HEK293 (cell line): Measurements from ENCODE around the gene HDAC7.

Source experiments
- GLI2 ChIP-seq: fragments of 450-650 bp; formaldehyde crosslinking; IDR thresholded peaks from 2 replicates; pipeline ENCODE4; 2017; ENCODE audit warnings: missing biosample characterization, missing genetic modification characterization, low read depth, borderline replicate concordance
- KLF10 ChIP-seq: fragments of 450-650 bp; IDR thresholded peaks from 2 replicates; pipeline ENCODE4 v1.5.1; 2018; ENCODE audit warnings: missing biosample characterization, mild to moderate bottlenecking, missing genetic modification characterization
- SETDB1 ChIP-seq: IDR thresholded peaks from one replicate; pipeline ENCODE4 v1.6.1; 2017; ENCODE audit warnings: mild to moderate bottlenecking, low read length, moderate library complexity, mixed read lengths; ENCODE audit not compliant: insufficient read length
- WT1 ChIP-seq: fragments of 450-650 bp; formaldehyde crosslinking; IDR thresholded peaks from 2 replicates; pipeline ENCODE4 v1.5.1; 2016; ENCODE audit warnings: missing biosample characterization, missing genetic modification characterization
- YY1 ChIP-seq: fragments of 450-650 bp; formaldehyde crosslinking; IDR thresholded peaks from 2 replicates; pipeline ENCODE4 v1.5.1; 2018; ENCODE audit warnings: missing biosample characterization, missing genetic modification characterization
- ZFP37 ChIP-seq: fragments of 450-650 bp; formaldehyde crosslinking; IDR thresholded peaks from 2 replicates; pipeline ENCODE4 v1.5.1; 2016; ENCODE audit warnings: missing biosample characterization, missing genetic modification characterization
- ZNF169 ChIP-seq: fragments of 450-650 bp; formaldehyde crosslinking; IDR thresholded peaks from 2 replicates; pipeline ENCODE4 v1.5.1; 2016; ENCODE audit warnings: missing biosample characterization, missing genetic modification characterization
- ZNF175 ChIP-seq: fragments of 450-650 bp; formaldehyde crosslinking; IDR thresholded peaks from 2 replicates; pipeline ENCODE4 v1.5.1; 2016; ENCODE audit warnings: missing biosample characterization, missing genetic modification characterization
- ZNF184 ChIP-seq: fragments of 450-650 bp; IDR thresholded peaks from 2 replicates; pipeline ENCODE4 v1.5.1; 2018; ENCODE audit warnings: missing biosample characterization, mild to moderate bottlenecking, missing genetic modification characterization
- ZNF211 ChIP-seq: fragments of 450-650 bp; formaldehyde crosslinking; IDR thresholded peaks from 2 replicates; pipeline ENCODE4 v1.5.1; 2016; ENCODE audit warnings: low read depth, missing biosample characterization, missing genetic modification characterization
- ZNF214 ChIP-seq: fragments of 450-650 bp; formaldehyde crosslinking; IDR thresholded peaks from 2 replicates; pipeline ENCODE4 v1.5.1; 2017; ENCODE audit warnings: missing biosample characterization, mild to moderate bottlenecking, missing genetic modification characterization, borderline replicate concordance
- ZNF248 ChIP-seq: fragments of 450-650 bp; formaldehyde crosslinking; IDR thresholded peaks from 2 replicates; pipeline ENCODE4 v1.5.1; 2017; ENCODE audit warnings: missing biosample characterization, missing genetic modification characterization
- ZNF394 ChIP-seq: fragments of 450-650 bp; formaldehyde crosslinking; IDR thresholded peaks from 2 replicates; pipeline ENCODE4 v1.5.1; 2016; ENCODE audit warnings: missing biosample characterization, missing genetic modification characterization, mild to moderate bottlenecking, moderate library complexity, borderline replicate concordance
- ZNF426 ChIP-seq: fragments of 450-650 bp; formaldehyde crosslinking; IDR thresholded peaks from 2 replicates; pipeline ENCODE4 v1.5.1; 2017; ENCODE audit warnings: missing biosample characterization, missing genetic modification characterization, mild to moderate bottlenecking, inconsistent platforms, moderate library complexity
- ZNF558 ChIP-seq: fragments of 450-650 bp; formaldehyde crosslinking; IDR thresholded peaks from 2 replicates; pipeline ENCODE4 v1.5.1; 2016; ENCODE audit warnings: missing biosample characterization, missing genetic modification characterization
- ZNF585B ChIP-seq: fragments of 450-650 bp; formaldehyde crosslinking; IDR thresholded peaks from 2 replicates; pipeline ENCODE4 v1.5.1; 2016; ENCODE audit warnings: missing biosample characterization, missing genetic modification characterization
- ZNF621 ChIP-seq: fragments of 450-650 bp; formaldehyde crosslinking; IDR thresholded peaks from 2 replicates; pipeline ENCODE4 v1.5.1; 2017; ENCODE audit warnings: missing biosample characterization, missing genetic modification characterization
- ZNF623 ChIP-seq: fragments of 450-650 bp; formaldehyde crosslinking; IDR thresholded peaks from 2 replicates; pipeline ENCODE4 v1.5.1; 2016; ENCODE audit warnings: missing biosample characterization, missing genetic modification characterization
- ZNF677 ChIP-seq: fragments of 450-650 bp; IDR thresholded peaks from 2 replicates; pipeline ENCODE4 v1.5.0; 2018; ENCODE audit warnings: missing biosample characterization, mild to moderate bottlenecking, missing genetic modification characterization, moderate library complexity
- ZNF701 ChIP-seq: fragments of 450-650 bp; formaldehyde crosslinking; IDR thresholded peaks from 2 replicates; pipeline ENCODE4 v1.5.1; 2016; ENCODE audit warnings: missing biosample characterization, missing genetic modification characterization
- ZXDB ChIP-seq: fragments of 450-650 bp; formaldehyde crosslinking; IDR thresholded peaks from 2 replicates; pipeline ENCODE4 v1.5.1; 2016; ENCODE audit warnings: missing biosample characterization, missing genetic modification characterization
- TF ChIP-seq, protein P1 (sequence below): fragments of 450-650 bp; formaldehyde crosslinking; IDR thresholded peaks from 2 replicates; pipeline ENCODE4 v1.5.1; 2016; ENCODE audit warnings: missing biosample characterization, missing genetic modification characterization, borderline replicate concordance
- TF ChIP-seq, protein P2 (sequence below): fragments of 450-650 bp; formaldehyde crosslinking; IDR thresholded peaks from 2 replicates; pipeline ENCODE4 v1.5.1; 2016; ENCODE audit warnings: missing biosample characterization, missing genetic modification characterization
- TF ChIP-seq, protein P3 (sequence below): fragments of 450-650 bp; formaldehyde crosslinking; conservative IDR thresholded peaks from 2 replicates; pipeline ENCODE4 v1.5.1; 2016; ENCODE audit warnings: low read depth, missing biosample characterization, missing genetic modification characterization
- TF ChIP-seq, protein P4 (sequence below): fragments of 450-650 bp; formaldehyde crosslinking; IDR thresholded peaks from 2 replicates; pipeline ENCODE4 v1.5.1; 2016; ENCODE audit warnings: missing biosample characterization, missing genetic modification characterization

The HDAC7 gene

DNA sequence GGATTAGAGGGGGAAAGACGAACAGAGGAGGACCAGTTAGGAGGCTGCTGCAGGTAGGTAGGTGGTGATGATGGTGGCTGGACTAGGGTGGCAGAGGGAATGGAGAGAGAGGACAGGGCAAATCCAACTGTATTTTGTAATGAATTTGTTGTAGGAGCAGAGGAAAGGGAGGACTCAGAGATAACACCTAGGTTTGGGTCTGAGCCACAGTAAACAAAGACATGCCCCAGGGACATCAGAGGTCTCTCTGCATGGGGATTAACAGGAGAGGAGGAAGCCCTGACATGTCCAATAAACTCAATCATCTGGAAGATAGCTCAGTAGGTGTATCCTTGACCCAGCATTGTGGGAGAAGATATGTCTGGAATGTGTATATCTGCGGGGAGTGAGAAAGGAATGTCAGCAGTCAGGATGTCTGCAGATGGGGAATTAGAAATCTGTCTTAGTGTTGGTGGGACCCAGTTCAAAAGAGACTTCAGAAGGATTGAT, 51.3 kb downstream of the HDAC7 start (continued):
- TF ChIP-seq, protein P1, sequence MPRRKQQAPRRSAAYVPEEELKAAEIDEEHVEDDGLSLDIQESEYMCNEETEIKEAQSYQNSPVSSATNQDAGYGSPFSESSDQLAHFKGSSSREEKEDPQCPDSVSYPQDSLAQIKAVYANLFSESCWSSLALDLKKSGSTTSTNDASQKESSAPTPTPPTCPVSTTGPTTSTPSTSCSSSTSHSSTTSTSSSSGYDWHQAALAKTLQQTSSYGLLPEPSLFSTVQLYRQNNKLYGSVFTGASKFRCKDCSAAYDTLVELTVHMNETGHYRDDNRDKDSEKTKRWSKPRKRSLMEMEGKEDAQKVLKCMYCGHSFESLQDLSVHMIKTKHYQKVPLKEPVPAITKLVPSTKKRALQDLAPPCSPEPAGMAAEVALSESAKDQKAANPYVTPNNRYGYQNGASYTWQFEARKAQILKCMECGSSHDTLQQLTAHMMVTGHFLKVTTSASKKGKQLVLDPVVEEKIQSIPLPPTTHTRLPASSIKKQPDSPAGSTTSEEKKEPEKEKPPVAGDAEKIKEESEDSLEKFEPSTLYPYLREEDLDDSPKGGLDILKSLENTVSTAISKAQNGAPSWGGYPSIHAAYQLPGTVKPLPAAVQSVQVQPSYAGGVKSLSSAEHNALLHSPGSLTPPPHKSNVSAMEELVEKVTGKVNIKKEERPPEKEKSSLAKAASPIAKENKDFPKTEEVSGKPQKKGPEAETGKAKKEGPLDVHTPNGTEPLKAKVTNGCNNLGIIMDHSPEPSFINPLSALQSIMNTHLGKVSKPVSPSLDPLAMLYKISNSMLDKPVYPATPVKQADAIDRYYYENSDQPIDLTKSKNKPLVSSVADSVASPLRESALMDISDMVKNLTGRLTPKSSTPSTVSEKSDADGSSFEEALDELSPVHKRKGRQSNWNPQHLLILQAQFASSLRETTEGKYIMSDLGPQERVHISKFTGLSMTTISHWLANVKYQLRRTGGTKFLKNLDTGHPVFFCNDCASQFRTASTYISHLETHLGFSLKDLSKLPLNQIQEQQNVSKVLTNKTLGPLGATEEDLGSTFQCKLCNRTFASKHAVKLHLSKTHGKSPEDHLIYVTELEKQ (tag by site-specific recombination): peak; percentile 74
- TF ChIP-seq KLF10 (tag by site-specific recombination) (peak; percentile 50; the same call in 1 of the 2 replicates), ZFP37 (tag by site-specific recombination) (no peak), ZNF248 (tag by site-specific recombination) (no peak), ZNF677 (no peak), ZNF214 (tag by site-specific recombination) (no peak), ZNF585B (no peak), YY1 (no peak), SETDB1 (no peak), ZNF175 (no peak), GLI2 (no peak), ZNF169 (tag by site-specific recombination) (no peak), WT1 (tag by site-specific recombination) (peak; percentile 99), ZNF701 (tag by site-specific recombination) (no peak), ZNF621 (no peak), ZNF184 (tag by site-specific recombination) (no peak), ZNF426 (tag by site-specific recombination) (no peak), ZNF394 (peak; percentile 18; the same call in 1 of the 2 replicates), ZNF558 (no peak), ZXDB (peak; percentile 85), ZNF623 (tag by site-specific recombination) (no peak), ZNF211 (tag by site-specific recombination) (no peak)
- TF ChIP-seq, protein P2, sequence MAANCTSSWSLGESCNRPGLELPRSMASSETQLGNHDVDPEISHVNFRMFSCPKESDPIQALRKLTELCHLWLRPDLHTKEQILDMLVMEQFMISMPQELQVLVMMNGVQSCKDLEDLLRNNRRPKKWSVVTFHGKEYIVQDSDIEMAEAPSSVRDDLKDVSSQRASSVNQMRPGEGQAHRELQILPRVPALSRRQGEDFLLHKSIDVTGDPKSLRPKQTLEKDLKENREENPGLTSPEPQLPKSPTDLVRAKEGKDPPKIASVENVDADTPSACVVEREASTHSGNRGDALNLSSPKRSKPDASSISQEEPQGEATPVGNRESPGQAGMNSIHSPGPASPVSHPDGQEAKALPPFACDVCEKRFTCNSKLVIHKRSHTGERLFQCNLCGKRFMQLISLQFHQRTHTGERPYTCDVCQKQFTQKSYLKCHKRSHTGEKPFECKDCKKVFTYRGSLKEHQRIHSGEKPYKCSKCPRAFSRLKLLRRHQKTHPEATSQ (tag by site-specific recombination): no peak
- TF ChIP-seq, protein P3, sequence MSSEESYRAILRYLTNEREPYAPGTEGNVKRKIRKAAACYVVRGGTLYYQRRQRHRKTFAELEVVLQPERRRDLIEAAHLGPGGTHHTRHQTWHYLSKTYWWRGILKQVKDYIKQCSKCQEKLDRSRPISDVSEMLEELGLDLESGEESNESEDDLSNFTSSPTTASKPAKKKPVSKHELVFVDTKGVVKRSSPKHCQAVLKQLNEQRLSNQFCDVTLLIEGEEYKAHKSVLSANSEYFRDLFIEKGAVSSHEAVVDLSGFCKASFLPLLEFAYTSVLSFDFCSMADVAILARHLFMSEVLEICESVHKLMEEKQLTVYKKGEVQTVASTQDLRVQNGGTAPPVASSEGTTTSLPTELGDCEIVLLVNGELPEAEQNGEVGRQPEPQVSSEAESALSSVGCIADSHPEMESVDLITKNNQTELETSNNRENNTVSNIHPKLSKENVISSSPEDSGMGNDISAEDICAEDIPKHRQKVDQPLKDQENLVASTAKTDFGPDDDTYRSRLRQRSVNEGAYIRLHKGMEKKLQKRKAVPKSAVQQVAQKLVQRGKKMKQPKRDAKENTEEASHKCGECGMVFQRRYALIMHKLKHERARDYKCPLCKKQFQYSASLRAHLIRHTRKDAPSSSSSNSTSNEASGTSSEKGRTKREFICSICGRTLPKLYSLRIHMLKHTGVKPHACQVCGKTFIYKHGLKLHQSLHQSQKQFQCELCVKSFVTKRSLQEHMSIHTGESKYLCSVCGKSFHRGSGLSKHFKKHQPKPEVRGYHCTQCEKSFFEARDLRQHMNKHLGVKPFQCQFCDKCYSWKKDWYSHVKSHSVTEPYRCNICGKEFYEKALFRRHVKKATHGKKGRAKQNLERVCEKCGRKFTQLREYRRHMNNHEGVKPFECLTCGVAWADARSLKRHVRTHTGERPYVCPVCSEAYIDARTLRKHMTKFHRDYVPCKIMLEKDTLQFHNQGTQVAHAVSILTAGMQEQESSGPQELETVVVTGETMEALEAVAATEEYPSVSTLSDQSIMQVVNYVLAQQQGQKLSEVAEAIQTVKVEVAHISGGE (tag by site-specific recombination): no peak
- TF ChIP-seq, protein P4, sequence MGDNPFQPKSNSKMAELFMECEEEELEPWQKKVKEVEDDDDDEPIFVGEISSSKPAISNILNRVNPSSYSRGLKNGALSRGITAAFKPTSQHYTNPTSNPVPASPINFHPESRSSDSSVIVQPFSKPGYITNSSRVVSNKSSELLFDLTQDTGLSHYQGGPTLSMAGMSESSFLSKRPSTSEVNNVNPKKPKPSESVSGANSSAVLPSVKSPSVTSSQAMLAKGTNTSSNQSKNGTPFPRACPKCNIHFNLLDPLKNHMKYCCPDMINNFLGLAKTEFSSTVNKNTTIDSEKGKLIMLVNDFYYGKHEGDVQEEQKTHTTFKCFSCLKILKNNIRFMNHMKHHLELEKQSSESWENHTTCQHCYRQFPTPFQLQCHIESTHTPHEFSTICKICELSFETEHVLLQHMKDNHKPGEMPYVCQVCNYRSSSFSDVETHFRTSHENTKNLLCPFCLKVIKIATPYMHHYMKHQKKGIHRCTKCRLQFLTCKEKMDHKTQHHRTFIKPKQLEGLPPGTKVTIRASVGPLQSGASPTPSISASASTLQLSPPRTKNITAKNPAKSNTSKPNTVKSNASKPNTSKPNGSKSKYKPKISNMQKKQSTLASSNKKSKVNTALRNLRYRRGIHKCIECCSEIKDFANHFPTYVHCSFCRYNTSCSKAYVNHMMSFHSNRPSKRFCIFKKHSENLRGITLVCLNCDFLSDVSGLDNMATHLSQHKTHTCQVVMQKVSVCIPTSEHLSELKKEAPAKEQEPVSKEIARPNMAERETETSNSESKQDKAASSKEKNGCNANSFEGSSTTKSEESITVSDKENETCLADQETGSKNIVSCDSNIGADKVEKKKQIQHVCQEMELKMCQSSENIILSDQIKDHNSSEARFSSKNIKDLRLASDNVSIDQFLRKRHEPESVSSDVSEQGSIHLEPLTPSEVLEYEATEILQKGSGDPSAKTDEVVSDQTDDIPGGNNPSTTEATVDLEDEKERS: no peak; the same call in 1 of the 2 replicates
